ENCODE results near the gene USF1.
A peak's percentile ranks its signal among the peaks of the same experiment; 100 is the strongest.
"Not testable (repeated sequence)": the region's sequence is repeated elsewhere in the genome, so short reads cannot be mapped to it uniquely, and the experiment has no call there.

Gene USF1

DNA sequence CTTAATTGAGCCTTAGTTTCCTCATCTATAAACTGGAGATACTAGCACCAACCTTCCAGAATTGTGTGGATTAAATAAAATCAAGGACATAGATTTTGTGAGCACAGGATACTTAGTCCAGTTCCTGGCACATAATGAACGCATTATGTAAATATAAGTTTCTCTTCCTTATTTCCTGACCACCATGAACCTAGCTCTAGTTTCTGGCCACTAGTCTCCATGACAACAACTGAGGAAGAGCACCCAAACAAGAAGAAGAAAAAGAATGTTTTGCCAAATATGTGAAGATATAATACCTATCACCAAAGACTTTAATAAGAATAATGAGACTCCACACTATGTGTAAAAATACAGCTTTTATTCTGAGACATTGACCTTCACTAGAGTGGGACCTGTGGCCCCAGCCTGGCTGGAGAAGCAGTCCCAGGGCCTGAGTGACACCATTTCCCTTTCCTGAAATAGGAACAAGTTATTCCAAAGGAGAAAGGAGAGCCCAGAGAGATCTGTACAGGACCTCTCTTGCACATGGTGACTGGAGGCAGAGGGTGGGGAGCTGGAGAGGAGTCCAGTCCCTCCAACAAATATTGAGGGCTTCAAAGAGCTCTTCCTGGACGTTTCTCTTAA is 940 bp upstream of the USF1 start:
- no peak for DNase-seq

GRCh38 chr1:161044908-161045735 is 655 bp downstream of the USF1 start:
- peak; percentile 53 for DNase-seq

DNA sequence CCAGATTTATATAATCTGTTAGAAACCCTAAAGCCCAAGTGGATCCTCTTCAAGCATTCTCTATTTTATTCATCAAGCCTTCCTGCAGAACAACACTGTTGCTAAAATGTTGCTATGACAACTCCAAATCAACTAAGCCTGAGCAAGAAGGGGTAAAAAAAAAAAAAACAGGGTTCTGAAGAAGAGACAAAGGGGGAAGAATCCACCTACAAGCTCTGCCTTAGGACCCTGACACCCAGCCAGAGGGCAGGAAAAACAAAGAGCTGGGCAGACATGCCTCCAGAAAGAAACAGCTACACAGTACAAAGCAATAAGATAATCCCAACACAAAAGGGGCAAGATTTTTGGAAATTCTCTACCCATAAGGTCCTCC is 1.3 kb downstream of the USF1 start:
- DNase-seq = peak; percentile 13

DNA sequence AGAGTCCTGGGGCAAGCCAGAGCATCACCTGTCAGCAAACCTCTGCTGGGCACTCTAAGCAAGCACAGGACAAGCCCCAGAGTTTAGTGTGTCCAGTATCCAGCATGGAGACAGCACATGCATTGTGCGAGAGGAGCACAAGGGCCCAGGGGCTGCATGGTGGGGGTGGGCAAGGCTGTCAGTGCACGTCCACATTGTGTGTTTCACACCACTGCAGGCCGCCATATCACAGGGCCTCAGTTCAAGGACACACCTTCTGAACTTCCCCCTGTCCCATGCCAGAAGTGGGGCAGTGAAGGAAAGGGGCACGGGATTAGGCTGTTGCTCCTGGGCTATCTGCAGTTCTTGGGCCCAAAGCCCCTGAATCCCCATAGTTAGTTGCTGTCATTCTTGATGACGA is 6.2 kb downstream of the USF1 start:
- no peak for DNase-seq

- no peak for DNase-seq
These were observed 6.6 kb downstream of the USF1 start for GRCh38 chr1:161039154-161039545.

GRCh38 chr1:161038523-161039153 is 7.1 kb downstream of the USF1 start, which contains the start of gene TSTD1:
TSTD1 (minus strand) TSS chr1:161038964; CDS start chr1:161038889, 75 bp downstream.
- no peak for DNase-seq

GRCh38 chr1:161037661-161038522 is 7.9 kb downstream of the USF1 start:
- no peak for DNase-seq

GRCh38 chr1:161033751-161034150 is 12.0 kb downstream of the USF1 start:
- DNase-seq = no peak

DNA sequence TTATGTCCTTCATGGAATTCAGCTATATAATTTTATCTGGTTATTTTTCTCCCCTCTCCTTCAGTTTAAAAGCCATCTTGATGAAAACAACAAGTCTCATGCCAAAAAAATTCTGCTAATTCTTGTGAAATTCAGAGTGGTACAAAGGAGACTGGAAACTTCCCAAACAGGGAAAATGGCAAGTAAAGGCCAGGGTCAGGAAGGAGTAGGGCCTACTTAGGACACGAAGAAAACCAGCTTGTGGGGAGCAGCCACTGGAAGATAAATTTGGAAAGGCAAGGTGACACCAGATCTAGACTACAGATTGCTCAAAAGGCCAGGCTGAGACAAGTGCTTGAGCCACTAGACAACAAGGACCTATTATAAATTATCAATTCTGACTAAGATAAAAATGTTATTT is 13.4 kb downstream of the USF1 start:
- no peak for DNase-seq

GRCh38 chr1:161031874-161032273 is 13.9 kb downstream of the USF1 start:
- no peak for DNase-seq

DNA sequence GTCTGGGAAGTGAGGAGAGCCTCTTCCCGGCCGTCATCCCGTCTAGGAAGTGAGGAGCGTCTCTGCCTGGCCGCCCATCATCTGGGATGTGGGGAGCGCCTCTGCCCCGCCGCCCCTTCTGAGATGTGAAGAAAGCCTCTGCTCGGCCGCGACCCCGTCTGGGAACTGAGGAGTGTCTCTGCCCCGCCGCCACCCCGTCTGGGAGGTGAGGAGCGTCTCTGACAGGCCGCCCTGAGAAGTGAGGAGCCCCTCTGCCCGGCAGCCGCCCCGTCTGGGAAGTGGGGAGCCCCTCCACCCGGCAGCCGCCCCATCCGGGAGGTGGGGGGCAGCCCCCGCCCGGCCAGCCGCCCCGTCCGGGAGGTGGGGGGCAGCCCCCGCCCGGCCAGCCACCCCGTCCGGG is 16.3 kb downstream of the USF1 start:
- not testable (repeated sequence) for DNase-seq

DNA sequence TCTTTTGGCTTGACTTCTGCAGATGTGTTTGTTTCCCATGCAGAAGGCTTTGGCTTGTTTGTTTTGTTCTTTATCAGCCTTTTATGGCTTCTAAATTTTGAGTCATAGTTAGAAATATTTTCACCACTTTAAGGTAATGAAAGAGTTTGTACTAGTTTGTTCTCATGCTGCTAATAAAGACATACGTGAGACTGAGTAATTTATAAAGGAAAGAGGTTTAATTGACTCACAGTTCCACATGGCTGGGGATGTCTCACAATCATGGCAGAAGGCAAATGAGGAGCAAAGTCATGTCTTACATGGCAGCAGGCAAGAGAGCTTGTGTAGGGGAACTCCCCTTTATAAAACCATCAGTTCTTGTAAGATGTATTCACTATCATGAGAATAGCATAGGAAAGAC is 18.8 kb downstream of the USF1 start:
- not testable (repeated sequence) for DNase-seq

DNA sequence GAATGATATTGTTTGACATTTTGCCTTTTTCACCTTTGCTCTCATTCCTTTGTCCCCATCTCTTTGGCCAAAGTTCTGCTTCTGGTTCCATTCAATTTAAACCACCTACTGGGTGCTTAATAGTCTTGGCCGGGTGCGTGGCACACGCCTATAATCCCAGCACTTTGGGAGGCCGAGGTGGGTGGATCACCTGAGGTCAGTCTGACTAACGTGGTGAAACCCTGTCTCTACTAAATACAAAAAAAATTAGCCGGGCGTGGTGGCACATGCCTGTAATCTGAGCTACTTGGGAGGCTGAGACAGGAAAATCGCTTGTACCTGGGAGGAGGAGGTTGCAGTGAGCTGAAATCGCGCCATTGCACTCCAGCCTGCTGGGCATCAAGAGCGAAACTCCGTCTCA is 23.3 kb downstream of the USF1 start:
- not testable (repeated sequence) for DNase-seq

- DNase-seq = no peak
These were observed 23.8 kb downstream of the USF1 start for GRCh38 chr1:161021970-161022353.

DNA sequence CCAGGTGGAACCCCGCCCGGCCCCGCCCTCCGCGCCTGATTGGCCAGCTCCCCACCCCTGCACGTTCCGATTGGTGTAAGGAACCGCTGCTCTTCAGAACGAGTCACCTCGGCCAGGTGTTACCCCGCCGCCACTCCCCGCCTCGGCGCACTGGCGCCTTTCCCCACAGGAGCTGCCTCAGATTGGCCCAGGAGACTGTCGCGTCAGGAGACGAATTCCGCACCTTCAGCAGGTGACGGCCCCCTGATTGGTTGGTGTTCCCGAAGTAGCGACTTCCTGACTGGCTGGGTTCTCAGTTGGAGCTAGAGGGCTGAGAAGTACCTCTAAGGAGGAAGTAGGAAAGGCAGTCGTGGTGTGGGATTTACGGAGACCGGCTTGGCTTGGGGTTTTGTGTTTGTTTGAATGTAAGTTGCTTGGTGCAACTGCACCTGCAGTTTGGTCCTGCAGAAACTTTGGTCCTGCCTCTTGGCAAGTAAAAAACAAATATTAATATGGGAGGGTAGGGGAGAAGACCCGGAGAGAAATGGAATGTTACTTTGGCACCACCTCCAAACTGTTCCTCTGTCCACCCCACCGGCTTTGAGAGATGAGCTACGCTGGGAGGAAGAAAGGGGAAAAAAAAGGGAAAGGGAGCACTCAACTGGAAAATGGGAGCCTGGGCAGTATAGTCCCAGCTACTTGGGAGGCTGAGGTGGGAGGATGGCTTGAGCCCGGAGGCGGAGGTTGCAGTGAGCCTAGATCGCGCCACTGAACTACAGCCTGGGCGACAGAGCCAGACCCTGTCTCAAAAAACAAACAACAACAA is 24.4 kb downstream of the USF1 start:
- DNase-seq = no peak

DNA sequence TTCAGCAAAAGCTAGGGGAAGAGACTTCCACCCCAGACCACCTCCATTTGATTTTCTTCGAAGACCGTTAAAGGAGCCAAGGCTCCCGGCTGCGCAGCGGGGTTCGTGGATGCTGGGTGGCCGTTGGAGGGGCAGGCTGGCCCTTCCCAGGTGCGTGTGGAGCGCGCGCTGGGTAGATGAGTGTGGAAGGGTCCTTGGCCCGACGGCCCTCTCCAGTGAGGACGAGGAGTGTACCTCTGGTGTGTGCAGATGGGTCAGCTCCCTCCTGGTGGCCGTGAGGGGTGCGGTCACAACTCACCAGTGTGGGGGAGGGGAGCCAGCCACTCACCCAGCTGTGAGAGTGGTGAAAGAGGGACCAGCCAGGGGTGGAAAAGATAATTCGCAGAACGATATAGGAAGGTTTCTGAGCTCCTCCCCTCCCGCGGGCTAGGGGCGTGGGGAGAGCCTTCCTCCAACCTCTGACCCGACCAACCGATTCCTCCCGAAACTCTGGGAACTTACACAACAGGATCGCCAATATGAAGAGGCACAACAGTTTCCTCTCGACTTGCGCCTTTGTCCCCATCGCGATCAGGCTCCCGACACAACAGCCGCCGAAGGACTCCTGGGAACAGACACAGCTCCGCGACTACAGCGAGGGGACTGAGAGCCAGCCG is 25.1 kb downstream of the USF1 start, which contains the start of gene F11R:
TSS of gene F11R (minus strand) at position 644 of the 656 bp plus-strand sequence. CDS start at position 565, 79 bp downstream.
- no peak for DNase-seq

GRCh38 chr1:161019751-161020495 is 25.9 kb downstream of the USF1 start:
- no peak for DNase-seq

DNA sequence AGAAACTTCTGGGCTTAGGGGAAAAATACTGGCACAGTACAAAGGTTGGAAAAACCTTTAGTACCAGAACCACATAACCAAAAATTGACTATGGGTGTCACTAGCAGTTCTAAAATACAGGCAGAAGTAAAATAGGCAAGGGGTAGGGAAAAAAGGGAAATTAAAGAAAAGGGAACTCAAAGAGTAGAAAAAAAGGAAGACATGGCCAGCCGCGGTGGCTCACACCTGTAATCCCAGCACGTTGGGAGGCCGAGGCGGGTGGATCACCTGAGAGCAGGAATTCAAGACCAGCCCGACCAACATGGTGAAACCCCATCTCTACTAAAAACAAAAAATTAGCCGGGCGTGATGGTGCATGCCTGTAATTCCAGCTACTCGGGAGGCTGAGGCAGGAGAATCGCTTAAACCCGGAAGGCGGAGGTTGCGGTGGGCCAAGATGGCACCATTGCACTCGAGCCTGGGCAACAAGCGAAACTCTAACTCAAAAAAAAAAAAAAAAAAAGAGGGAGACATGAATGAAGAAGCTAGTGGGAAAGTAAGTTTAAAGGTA is 26.6 kb downstream of the USF1 start:
- not testable (repeated sequence) for DNase-seq

- DNase-seq = no peak
These were observed 27.2 kb downstream of the USF1 start for GRCh38 chr1:161018631-161018930.
